IMR-90 (cell line): ENCODE measurements around the gene FBXL14. TPM values are rescaled to one million over a fixed set of nuclear protein-coding genes. Genes with fewer than 3 reads are reported as not detected.
A peak's percentile ranks its signal among the peaks of the same experiment; 100 is the strongest.

Source experiments
- ATAC-seq: fragments of 200-7000 bp; cut with Tn5 transposase; 2 replicates; pipeline ENCODE4 v1.9.1; 2020; ENCODE audit warnings: low read depth, mild to moderate bottlenecking, moderate library complexity
- BruUV-seq: library from RNA; stranded (reverse); fragments of 400-500 nt; replicated peaks from 2 replicates; lab custom pipeline; 2021; lab: Mats Ljungman, UMichigan
- CTCF ChIA-PET: fragments of 300-600 bp; formaldehyde crosslinking; extraction: SDS; loops from one replicate; lab custom pipeline; 2021; ENCODE audit warnings: antibody characterized with exemption; lab: Yijun Ruan, JAX
- POLR2A ChIA-PET: fragments of 300-600 bp; sonication (Branson Sonifier 250); formaldehyde crosslinking; loops from one replicate; lab custom pipeline; 2022; ENCODE audit warnings: antibody characterized with exemption; ENCODE audit not compliant: unreplicated experiment; lab: Charles Lee
- DNase-seq: peaks from one replicate; pipeline ENCODE4 v3.0.0; 2013
- H2AFZ ChIP-seq: replicated peaks from 2 replicates; pipeline ENCODE3; 2013; ENCODE audit warnings: low read length, mild to moderate bottlenecking; ENCODE audit not compliant: poor library complexity
- H2AK5ac ChIP-seq: 2 replicates; pipeline ENCODE4 v1.6.1; 2013; ENCODE audit warnings: low read depth, low read length, inconsistent platforms
- H2AK9ac ChIP-seq: replicated peaks from 2 replicates; pipeline ENCODE3; 2013; ENCODE audit warnings: mild to moderate bottlenecking, low read depth, low read length, moderate library complexity; ENCODE audit not compliant: poor library complexity
- H2BK120ac ChIP-seq: 2 replicates; pipeline ENCODE4 v1.6.1; 2013; ENCODE audit warnings: low read depth, low read length, inconsistent platforms
- H2BK15ac ChIP-seq: 3 replicates; pipeline ENCODE4 v1.6.1; 2013; ENCODE audit warnings: low read depth, low read length, inconsistent platforms
- H2BK20ac ChIP-seq: 2 replicates; pipeline ENCODE4 v1.6.1; 2013; ENCODE audit warnings: low read depth, mild to moderate bottlenecking, inconsistent platforms, low read length, moderate library complexity
- H2BK5ac ChIP-seq: 2 replicates; pipeline ENCODE4 v1.6.1; 2013; ENCODE audit warnings: mild to moderate bottlenecking, low read depth, low read length, inconsistent platforms; ENCODE audit not compliant: poor library complexity, severe bottlenecking
- H3K14ac ChIP-seq: replicated peaks from 2 replicates; pipeline ENCODE4 v1.6.1; 2013; ENCODE audit warnings: low read depth, low read length, inconsistent platforms
- H3K18ac ChIP-seq: 2 replicates; pipeline ENCODE4 v1.6.1; 2013; ENCODE audit warnings: low read depth, low read length, control low read depth
- H3K23ac ChIP-seq: 2 replicates; pipeline ENCODE4 v1.6.1; 2013; ENCODE audit warnings: low read depth, low read length, inconsistent platforms
- H3K27ac ChIP-seq: 2 replicates; pipeline ENCODE4 v1.5.1; 2013; ENCODE audit warnings: mild to moderate bottlenecking, control low read depth, low read length; ENCODE audit not compliant: insufficient read depth
- H3K27me3 ChIP-seq: 2 replicates; pipeline ENCODE4 v1.6.1; 2013; ENCODE audit warnings: low read length; ENCODE audit not compliant: control insufficient read depth, insufficient read depth
- H3K36me3 ChIP-seq: 2 replicates; pipeline ENCODE4 v1.6.1; 2013; ENCODE audit warnings: low read length, mixed read lengths; ENCODE audit not compliant: control insufficient read depth, insufficient read depth
- H3K4ac ChIP-seq: 2 replicates; pipeline ENCODE4 v1.6.1; 2013; ENCODE audit warnings: low read depth, low read length, inconsistent platforms
- H3K4me1 ChIP-seq: 2 replicates; pipeline ENCODE4 v1.6.1; 2013; ENCODE audit warnings: low read length, mixed read lengths; ENCODE audit not compliant: control insufficient read depth, insufficient read depth
- H3K4me2 ChIP-seq: 2 replicates; pipeline ENCODE4 v1.6.1; 2013; ENCODE audit warnings: low read depth, mild to moderate bottlenecking, control low read depth, low read length, moderate library complexity
- H3K4me3 ChIP-seq: 2 replicates; pipeline ENCODE4 v1.5.1; 2013; ENCODE audit warnings: low read depth, mild to moderate bottlenecking, control low read depth, low read length, moderate library complexity; ENCODE audit not compliant: insufficient read depth
- H3K56ac ChIP-seq: 2 replicates; pipeline ENCODE4 v1.6.1; 2013; ENCODE audit warnings: low read length, inconsistent platforms; ENCODE audit not compliant: insufficient read depth; ENCODE audit errors: extremely low read depth
- H3K79me1 ChIP-seq, 2 experiments: 2 replicates each; pipeline ENCODE4 v1.6.1; 2013; ENCODE audit warnings: low read length in 2 of 2, inconsistent platforms in 1 of 2, low read depth in 1 of 2
- H3K9ac ChIP-seq: 2 replicates; pipeline ENCODE4 v1.6.1; 2013; ENCODE audit warnings: low read depth, low read length, control low read depth
- H3K9me1 ChIP-seq: 2 replicates; pipeline ENCODE4 v1.6.1; 2013; ENCODE audit warnings: low read length, inconsistent platforms; ENCODE audit not compliant: insufficient read depth
- H3K9me3 ChIP-seq: 2 replicates; pipeline ENCODE4 v1.6.1; 2013; ENCODE audit warnings: low read length; ENCODE audit not compliant: control insufficient read depth, insufficient read depth
- H4K20me1 ChIP-seq: 2 replicates; pipeline ENCODE4 v1.6.1; 2013; ENCODE audit warnings: low read length, inconsistent platforms; ENCODE audit not compliant: insufficient read depth
- H4K5ac ChIP-seq: 2 replicates; pipeline ENCODE4 v1.6.1; 2013; ENCODE audit warnings: mild to moderate bottlenecking, low read depth, low read length, control low read depth
- H4K8ac ChIP-seq, 2 experiments: 2 replicates each; pipeline ENCODE4 v1.6.1; 2013; ENCODE audit warnings: low read depth in 2 of 2, low read length in 2 of 2, control low read depth in 1 of 2, inconsistent platforms in 1 of 2
- H4K91ac ChIP-seq: 2 replicates; pipeline ENCODE4 v1.6.1; 2013; ENCODE audit warnings: low read depth, low read length, inconsistent platforms; ENCODE audit not compliant: insufficient read depth
- CHD1 ChIP-seq: IDR thresholded peaks from 2 replicates; pipeline ENCODE4 v1.6.1; 2012; ENCODE audit warnings: low read depth, low read length, improper control_type of control experiment
- MAZ ChIP-seq: IDR thresholded peaks from 2 replicates; pipeline ENCODE4 v1.6.1; 2012; ENCODE audit warnings: low read depth, mild to moderate bottlenecking, low read length, improper control_type of control experiment, moderate library complexity, borderline replicate concordance
- MXI1 ChIP-seq: IDR thresholded peaks from 2 replicates; pipeline ENCODE4 v1.6.1; 2012; ENCODE audit warnings: low read depth, mild to moderate bottlenecking, low read length, moderate library complexity, borderline replicate concordance
- NFE2L2 ChIP-seq: fragments of 150-350 bp; IDR thresholded peaks from 2 replicates; pipeline ENCODE4 v1.6.1; 2016; ENCODE audit warnings: low read depth, mild to moderate bottlenecking, low read length
- POLR2A ChIP-seq: IDR thresholded peaks from 2 replicates; pipeline ENCODE4 v1.6.1; 2012; ENCODE audit warnings: mild to moderate bottlenecking, low read depth, low read length
- RAD21 ChIP-seq: IDR thresholded peaks from 2 replicates; pipeline ENCODE4 v1.6.1; 2012; ENCODE audit warnings: low read length, improper control_type of control experiment
- WGBS, 2 experiments: methylation state at CpG; one replicate each; pipeline versions ENCODE4 v1.1.5 to v1.1.7; 2013; ENCODE audit warnings: missing lambda C conversion rate in 2 of 2; ENCODE audit not compliant: insufficient read length in 1 of 2; ENCODE audit errors: extremely low coverage in 2 of 2; 5-methylcytosine and 5-hydroxymethylcytosine counted together
- dilution Hi-C: fragments of 300-500 bp; cut with HindIII; formaldehyde crosslinking; loops from one replicate; pipeline ENCODE4 v1.14.3; 2018; ENCODE audit warnings: low sequenced_read_pairs; ENCODE audit not compliant: unreplicated experiment
- in situ Hi-C: fragments of 300-500 bp; cut with MboI; formaldehyde crosslinking; loops from 3 replicates; pipeline ENCODE4 v1.14.3; 2019; ENCODE audit warnings: low sequenced_read_pairs, inconsistent platforms, mixed read lengths
- intact Hi-C: fragments of 100-400 bp; cut with micrococcal nuclease; formaldehyde crosslinking; loops from 2 replicates; pipeline ENCODE4 v1.10.0; 2022
- polyA plus RNA-seq, 3 experiments: library from polyadenylated mRNA; depleted of rRNA; stranded (reverse); fragments of >200 nt; gene quantifications; 2 replicates each; pipeline ENCODE4 v1.2.3, GENCODE V29; 2012; ENCODE audit warnings: low replicate concordance in 1 of 3
- total RNA-seq: library from RNA; depleted of rRNA; stranded (reverse); fragments of >200 nt; gene quantifications from 2 replicates; pipeline ENCODE4 v1.2.3, GENCODE V29; 2012
- TF ChIP-seq, protein P1 (sequence below): fragments of 150-350 bp; IDR thresholded peaks from 2 replicates; pipeline ENCODE4 v1.6.1; 2017; ENCODE audit warnings: mild to moderate bottlenecking, antibody characterized with exemption, low read length, low read depth

The FBXL14 gene
- total and polyA plus RNA-seq, 2 of the 4 experiments (the other 2 are of a cell fraction): 4.7 to 7.3 TPM

- Histone ChIP-seq H4K8ac (no peak overlapping the region), H2BK20ac (no peak overlapping the region; the same call in 1 of the 2 replicates), H3K14ac (peak overlapping the region; percentile 10; the same call in 1 of the 2 replicates), H2BK120ac (no peak overlapping the region), H2BK5ac (peak overlapping the region; percentile 49), H4K20me1 (peaks cover 70% of the 10 kb centered on the region), H4K5ac (no peak overlapping the region), H4K91ac (no peak overlapping the region), H3K4me2 (peak overlapping the region; percentile 95), H2AFZ (no peak overlapping the region), H3K23ac (peak overlapping the region; percentile 13; the same call in 1 of the 2 replicates), H2BK15ac (no peak overlapping the region), H3K36me3 (no peaks in the 10 kb centered on the region; the same call in 1 of the 2 replicates), H3K9me3 (no peaks in the 10 kb centered on the region), H3K79me1 (peaks cover 34 to 80% of the 10 kb centered on the region in 2 experiments), H3K27ac (peak overlapping the region; percentile 72), H3K27me3 (no peaks in the 10 kb centered on the region), H2AK9ac (no peak overlapping the region), H3K4me1 (peaks cover 25% of the 10 kb centered on the region), H3K4ac (no peak overlapping the region; the same call in 1 of the 2 replicates), H2AK5ac (peak overlapping the region; percentile 25), H3K4me3 (peak overlapping the region; percentile 20; the same call in 1 of the 2 replicates), H3K9ac (peak overlapping the region; percentile 36), H3K9me1 (peaks cover 18% of the 10 kb centered on the region), H3K18ac (no peak overlapping the region), H3K56ac (no peak overlapping the region)
- in situ Hi-C loops (loop anchor here (25.0 kb wide), 1 partner anchor 678 kb away; no protein-coding TSS in a partner anchor), intact Hi-C loops (no loop called here), dilution Hi-C loops (no loop called here)
- ChIA-PET POLR2A (no interaction called here), CTCF (interaction anchor here (1.1 kb wide), 1 partner anchor 473 kb away, joined by 3 read pairs; no protein-coding TSS in a partner anchor)
- 25% methylated on average over 5 of the region's 12 CpGs; no CpG with 5 or more reads in 1 of the 2 experiments for WGBS, 2 experiments
- TF ChIP-seq MXI1 (no peak), POLR2A (no peak), MAZ (no peak), NFE2L2 (no peak), CHD1 (no peak), RAD21 (no peak)
- TF ChIP-seq, protein P1, sequence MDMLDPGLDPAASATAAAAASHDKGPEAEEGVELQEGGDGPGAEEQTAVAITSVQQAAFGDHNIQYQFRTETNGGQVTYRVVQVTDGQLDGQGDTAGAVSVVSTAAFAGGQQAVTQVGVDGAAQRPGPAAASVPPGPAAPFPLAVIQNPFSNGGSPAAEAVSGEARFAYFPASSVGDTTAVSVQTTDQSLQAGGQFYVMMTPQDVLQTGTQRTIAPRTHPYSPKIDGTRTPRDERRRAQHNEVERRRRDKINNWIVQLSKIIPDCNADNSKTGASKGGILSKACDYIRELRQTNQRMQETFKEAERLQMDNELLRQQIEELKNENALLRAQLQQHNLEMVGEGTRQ: no peak
- ATAC-seq (no peak), DNase-seq (peak; percentile 63)
- no TSS peak for BruUV-seq
These were observed 4.0 kb downstream of the FBXL14 start for GRCh38 chr12:1590221-1590979.
